Liver (tissue), 9 donors: ENCODE measurements around the gene TPRX1. TPM values are rescaled to one million over a fixed set of nuclear protein-coding genes. Genes with fewer than 3 reads are reported as not detected.

Experiments
- DNase-seq: peaks from one replicate; pipeline ENCODE4 v3.0.0-alpha.2; 2017; ENCODE audit warnings: low spot score
- H3K27ac ChIP-seq, 2 donors: one replicate each; pipeline ENCODE4 v1.7.0; 2013; ENCODE audit warnings: inconsistent platforms in 2 of 2, low read length in 2 of 2, control low read depth in 1 of 2, low read depth in 1 of 2, mild to moderate bottlenecking in 1 of 2
- H3K27me3 ChIP-seq, 4 donors: one replicate each; pipeline versions ENCODE4 v1.6.1 to v1.7.0; 2013; ENCODE audit warnings: low read length in 3 of 4, inconsistent platforms in 1 of 4, mild to moderate bottlenecking in 1 of 4, moderate library complexity in 1 of 4; ENCODE audit not compliant: control insufficient read depth in 4 of 4, insufficient read depth in 4 of 4
- H3K36me3 ChIP-seq, 4 donors: one replicate each; pipeline versions ENCODE4 v1.6.1 to v1.7.0; 2013; ENCODE audit warnings: low read length in 3 of 4, mild to moderate bottlenecking in 3 of 4, low read depth in 1 of 4, moderate library complexity in 1 of 4; ENCODE audit not compliant: control insufficient read depth in 4 of 4, insufficient read depth in 3 of 4
- H3K4me1 ChIP-seq, 4 donors: one replicate each; pipeline versions ENCODE4 v1.6.1 to v1.7.0; 2013; ENCODE audit warnings: low read length in 3 of 4, mild to moderate bottlenecking in 3 of 4, moderate library complexity in 1 of 4; ENCODE audit not compliant: control insufficient read depth in 4 of 4, insufficient read depth in 4 of 4
- H3K4me3 ChIP-seq, 3 donors: one replicate each; pipeline versions ENCODE4 v1.6.1 to v1.7.0; 2013; ENCODE audit warnings: low read length in 3 of 3, control low read depth in 1 of 3, low read depth in 1 of 3, mild to moderate bottlenecking in 1 of 3
- H3K9ac ChIP-seq, 2 donors: one replicate each; pipeline ENCODE4 v1.7.0; 2013; ENCODE audit warnings: low read length in 2 of 2, mild to moderate bottlenecking in 2 of 2, moderate library complexity in 2 of 2, control low read depth in 1 of 2, low read depth in 1 of 2
- H3K9me3 ChIP-seq, 4 donors: one replicate each; pipeline versions ENCODE4 v1.6.1 to v1.7.0; 2013; ENCODE audit warnings: low read length in 3 of 4; ENCODE audit not compliant: control insufficient read depth in 4 of 4
- EGR1 ChIP-seq, 2 donors: IDR thresholded peaks; 2 replicates each; pipeline ENCODE4 v1.6.1; 2016 to 2018; ENCODE audit warnings: antibody characterized with exemption in 2 of 2, low read depth in 2 of 2
- FOXA1 ChIP-seq: IDR thresholded peaks from 2 replicates; pipeline ENCODE4 v1.6.1; 2016; ENCODE audit warnings: antibody characterized with exemption
- FOXA2 ChIP-seq: IDR thresholded peaks from 2 replicates; pipeline ENCODE4 v1.6.1; 2016; ENCODE audit warnings: antibody characterized with exemption
- GABPA ChIP-seq, 2 donors: IDR thresholded peaks in 1 of 2; conservative IDR thresholded peaks in 1 of 2; 2 replicates each; pipeline ENCODE4 v1.6.1; 2016; ENCODE audit warnings: antibody characterized with exemption in 2 of 2, mild to moderate bottlenecking in 1 of 2, moderate library complexity in 1 of 2
- HNF4A ChIP-seq, 2 donors: conservative IDR thresholded peaks; 2 replicates each; pipeline ENCODE4 v1.6.1; 2016; ENCODE audit warnings: antibody characterized with exemption in 2 of 2, mild to moderate bottlenecking in 2 of 2
- JUND ChIP-seq, 2 donors: IDR thresholded peaks; 2 replicates each; pipeline ENCODE4 v1.6.1; 2016; ENCODE audit warnings: antibody characterized with exemption in 2 of 2
- NR2F2 ChIP-seq: IDR thresholded peaks from 2 replicates; pipeline ENCODE4 v1.6.1; 2016; ENCODE audit warnings: antibody characterized with exemption
- RAD21 ChIP-seq, 2 donors: IDR thresholded peaks; 2 replicates each; pipeline ENCODE4 v1.6.1; 2016; ENCODE audit warnings: antibody characterized with exemption in 2 of 2, mild to moderate bottlenecking in 2 of 2
- RXRA ChIP-seq, 2 donors: IDR thresholded peaks; 2 replicates each; pipeline ENCODE4 v1.6.1; 2017 to 2018; ENCODE audit warnings: antibody characterized with exemption in 2 of 2, mild to moderate bottlenecking in 1 of 2
- SP1 ChIP-seq: IDR thresholded peaks from 2 replicates; pipeline ENCODE4 v1.6.1; 2018; ENCODE audit warnings: antibody characterized with exemption, mild to moderate bottlenecking
- TAF1 ChIP-seq: conservative IDR thresholded peaks from 2 replicates; pipeline ENCODE4 v1.6.1; 2016; ENCODE audit warnings: antibody characterized with exemption, mild to moderate bottlenecking
- YY1 ChIP-seq: IDR thresholded peaks from 2 replicates; pipeline ENCODE4 v1.6.1; 2016; ENCODE audit warnings: antibody characterized with exemption, mild to moderate bottlenecking
- WGBS: extraction: QIAGEN DNeasy Blood & Tissue Kit; methylation state at CpG from one replicate; pipeline ENCODE4 v1.1.7; 2013; 5-methylcytosine and 5-hydroxymethylcytosine counted together
- polyA plus RNA-seq, 2 donors: library from polyadenylated mRNA; stranded (reverse) in 1 of 2; unstranded in 1 of 2; fragments of 200-250 nt in 1 of 2; fragments of >200 nt in 1 of 2; fragmentation: Nextera tagmentation in 1 of 2; extraction: Ambion mirVana in 1 of 2; gene quantifications; one replicate each; pipeline versions ENCODE4 v1.2.1 to v1.2.3, GENCODE V29; 2013 to 2015
- total RNA-seq, 2 donors: library from RNA; depleted of rRNA; stranded (reverse); fragments of >200 nt; gene quantifications; one replicate each; pipeline ENCODE4 v1.2.3, GENCODE V29; 2014
- TF ChIP-seq, protein P1 (sequence below): fragments of 150-350 bp; IDR thresholded peaks from 2 replicates; pipeline ENCODE4 v1.5.1; 2017; ENCODE audit warnings: improper control_type of control experiment, low read depth, low read length; ENCODE audit not compliant: missing input control
- TF ChIP-seq, protein P2 (sequence below): IDR thresholded peaks from 2 replicates; pipeline ENCODE4 v1.6.1; 2016; ENCODE audit warnings: antibody characterized with exemption
- TF ChIP-seq, protein P3 (sequence below): IDR thresholded peaks from 2 replicates; pipeline ENCODE4 v1.6.1; 2016; ENCODE audit warnings: antibody characterized with exemption
- TF ChIP-seq, protein P4 (sequence below): IDR thresholded peaks from 2 replicates; pipeline ENCODE4 v1.6.1; 2016; ENCODE audit warnings: antibody characterized with exemption, mild to moderate bottlenecking
- TF ChIP-seq, protein P5 (sequence below): IDR thresholded peaks from 2 replicates; pipeline ENCODE4 v1.6.1; 2016; ENCODE audit warnings: antibody characterized with exemption
- donor health status: healthy.
- donor health status: healthy.
- donor health status: healthy.
- donor health status: healthy.
- donor health status: healthy.

Gene TPRX1
- total and polyA plus RNA-seq, 4 donors: not detected

DNA sequence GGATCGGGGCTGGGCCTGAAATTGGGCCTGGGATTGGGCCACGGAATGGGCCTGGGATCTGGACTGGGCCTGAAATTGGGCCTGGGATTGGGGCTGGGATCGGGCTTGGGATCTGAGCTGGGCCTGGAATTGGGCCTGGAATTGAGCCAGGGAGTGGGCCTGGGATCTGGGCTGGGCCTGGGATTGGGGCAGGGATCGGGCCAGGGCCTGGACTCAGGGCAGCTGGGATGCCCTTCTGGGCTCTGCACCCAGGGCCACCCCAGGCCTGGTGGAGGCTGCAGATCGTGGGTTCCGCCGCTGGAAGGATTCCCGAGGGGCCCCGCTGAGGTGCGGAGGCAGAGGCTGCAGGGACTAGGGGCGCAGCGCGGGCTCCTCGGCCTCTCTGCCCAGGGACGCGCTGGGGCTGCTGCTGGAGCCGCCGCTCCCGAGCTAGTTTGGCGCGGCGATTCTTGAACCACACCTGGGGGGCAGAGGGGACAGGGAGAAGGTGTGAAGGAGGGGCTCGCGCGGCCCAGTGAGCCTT lies 1.8 kb downstream of the TPRX1 start:
- no peaks in the 10 kb centered on the region for H3K36me3 ChIP-seq
- no peaks in the 10 kb centered on the region for H3K27me3 ChIP-seq
- DNase-seq: no peak
- 90% methylated on average over 25 of the region's 25 CpGs for WGBS
- no peaks in the 10 kb centered on the region for H3K4me1 ChIP-seq
- H3K27ac ChIP-seq: no peak overlapping the region
- no peaks in the 10 kb centered on the region for H3K9me3 ChIP-seq
- TF ChIP-seq JUND (IDR thresholded peaks at IDR 0.05): no peak
- TF ChIP-seq, protein P1, sequence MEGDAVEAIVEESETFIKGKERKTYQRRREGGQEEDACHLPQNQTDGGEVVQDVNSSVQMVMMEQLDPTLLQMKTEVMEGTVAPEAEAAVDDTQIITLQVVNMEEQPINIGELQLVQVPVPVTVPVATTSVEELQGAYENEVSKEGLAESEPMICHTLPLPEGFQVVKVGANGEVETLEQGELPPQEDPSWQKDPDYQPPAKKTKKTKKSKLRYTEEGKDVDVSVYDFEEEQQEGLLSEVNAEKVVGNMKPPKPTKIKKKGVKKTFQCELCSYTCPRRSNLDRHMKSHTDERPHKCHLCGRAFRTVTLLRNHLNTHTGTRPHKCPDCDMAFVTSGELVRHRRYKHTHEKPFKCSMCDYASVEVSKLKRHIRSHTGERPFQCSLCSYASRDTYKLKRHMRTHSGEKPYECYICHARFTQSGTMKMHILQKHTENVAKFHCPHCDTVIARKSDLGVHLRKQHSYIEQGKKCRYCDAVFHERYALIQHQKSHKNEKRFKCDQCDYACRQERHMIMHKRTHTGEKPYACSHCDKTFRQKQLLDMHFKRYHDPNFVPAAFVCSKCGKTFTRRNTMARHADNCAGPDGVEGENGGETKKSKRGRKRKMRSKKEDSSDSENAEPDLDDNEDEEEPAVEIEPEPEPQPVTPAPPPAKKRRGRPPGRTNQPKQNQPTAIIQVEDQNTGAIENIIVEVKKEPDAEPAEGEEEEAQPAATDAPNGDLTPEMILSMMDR: no peak
- TF ChIP-seq, protein P2, sequence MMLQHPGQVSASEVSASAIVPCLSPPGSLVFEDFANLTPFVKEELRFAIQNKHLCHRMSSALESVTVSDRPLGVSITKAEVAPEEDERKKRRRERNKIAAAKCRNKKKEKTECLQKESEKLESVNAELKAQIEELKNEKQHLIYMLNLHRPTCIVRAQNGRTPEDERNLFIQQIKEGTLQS: no peak
- no peak for TF ChIP-seq TAF1
- TF ChIP-seq RXRA (IDR thresholded peaks at IDR 0.05): no peak
- H3K9ac ChIP-seq: no peak overlapping the region
- H3K4me3 ChIP-seq: no peak overlapping the region

DNA sequence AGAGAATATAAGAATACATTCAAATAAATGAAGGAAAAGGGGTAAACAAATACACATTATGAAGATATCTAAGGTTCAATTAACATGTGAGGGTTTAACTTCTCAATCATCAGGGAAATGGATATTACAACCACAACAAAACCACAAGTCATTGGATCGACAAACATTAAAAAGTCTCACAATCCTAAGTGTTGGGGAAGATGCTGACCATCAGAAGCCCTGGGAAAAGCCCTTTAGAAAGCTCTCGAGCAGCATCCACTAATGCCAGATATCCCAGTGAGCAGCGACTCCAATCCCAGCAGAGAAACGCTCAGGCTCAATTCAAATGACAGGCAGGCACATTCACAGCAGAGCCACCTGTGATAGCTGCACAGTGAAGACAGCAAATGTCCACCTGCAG lies 3.1 kb downstream of the TPRX1 start:
- WGBS: 95% methylated on average over 4 of the region's 4 CpGs
- DNase-seq: no peak
- TF ChIP-seq GABPA (IDR thresholded peaks at IDR 0.05 in 1 of 2, conservative IDR thresholded peaks at IDR 0.05 in 1 of 2): no peak
- no peak for TF ChIP-seq JUND (IDR thresholded peaks at IDR 0.05)

DNA sequence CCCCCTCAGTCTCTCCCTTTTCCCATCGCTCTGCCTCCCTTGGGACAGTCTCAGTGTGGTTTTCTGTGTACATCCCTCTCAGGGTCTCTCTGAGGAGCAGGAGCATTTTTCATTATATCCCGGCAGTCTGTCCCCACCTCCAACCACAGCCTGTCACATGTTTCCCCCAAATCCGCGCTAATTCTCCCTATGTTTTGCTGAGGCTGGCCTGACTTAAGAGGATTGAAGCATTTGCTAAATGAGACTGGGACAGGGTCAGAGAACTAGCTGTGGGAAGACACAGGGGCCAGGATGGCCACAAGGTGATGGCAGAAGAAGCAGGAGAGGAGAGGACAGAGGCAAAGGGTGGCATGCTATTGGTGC lies 5.5 kb downstream of the TPRX1 start:
- WGBS: 85% methylated on average over 4 of the region's 4 CpGs

More for the DNA sequence above, 3.1 kb downstream of the TPRX1 start:
- Histone ChIP-seq H3K9ac (no peak overlapping the region), H3K4me1 (no peaks in the 10 kb centered on the region), H3K9me3 (no peaks in the 10 kb centered on the region), H3K27ac (no peak overlapping the region), H3K27me3 (no peaks in the 10 kb centered on the region), H3K4me3 (no peak overlapping the region), H3K36me3 (no peaks in the 10 kb centered on the region)

More for the DNA sequence above, 5.5 kb downstream of the TPRX1 start:
- H3K4me3 ChIP-seq: no peak overlapping the region
- H3K4me1 ChIP-seq: no peaks in the 10 kb centered on the region
- no peak overlapping the region for H3K27ac ChIP-seq
- no peaks in the 10 kb centered on the region for H3K27me3 ChIP-seq
- no peaks in the 10 kb centered on the region for H3K36me3 ChIP-seq
- DNase-seq: no peak
- TF ChIP-seq GABPA (IDR thresholded peaks at IDR 0.05 in 1 of 2, conservative IDR thresholded peaks at IDR 0.05 in 1 of 2): no peak
- TF ChIP-seq, protein P3, sequence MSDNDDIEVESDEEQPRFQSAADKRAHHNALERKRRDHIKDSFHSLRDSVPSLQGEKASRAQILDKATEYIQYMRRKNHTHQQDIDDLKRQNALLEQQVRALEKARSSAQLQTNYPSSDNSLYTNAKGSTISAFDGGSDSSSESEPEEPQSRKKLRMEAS: no peak
- no peak for TF ChIP-seq YY1
- no peak for TF ChIP-seq FOXA2
- TF ChIP-seq, protein P1: no peak
- TF ChIP-seq, protein P2: no peak
- TF ChIP-seq SP1: no peak
- no peak for TF ChIP-seq TAF1
- no peak for TF ChIP-seq RAD21 (IDR thresholded peaks at IDR 0.05)
- TF ChIP-seq, protein P4, sequence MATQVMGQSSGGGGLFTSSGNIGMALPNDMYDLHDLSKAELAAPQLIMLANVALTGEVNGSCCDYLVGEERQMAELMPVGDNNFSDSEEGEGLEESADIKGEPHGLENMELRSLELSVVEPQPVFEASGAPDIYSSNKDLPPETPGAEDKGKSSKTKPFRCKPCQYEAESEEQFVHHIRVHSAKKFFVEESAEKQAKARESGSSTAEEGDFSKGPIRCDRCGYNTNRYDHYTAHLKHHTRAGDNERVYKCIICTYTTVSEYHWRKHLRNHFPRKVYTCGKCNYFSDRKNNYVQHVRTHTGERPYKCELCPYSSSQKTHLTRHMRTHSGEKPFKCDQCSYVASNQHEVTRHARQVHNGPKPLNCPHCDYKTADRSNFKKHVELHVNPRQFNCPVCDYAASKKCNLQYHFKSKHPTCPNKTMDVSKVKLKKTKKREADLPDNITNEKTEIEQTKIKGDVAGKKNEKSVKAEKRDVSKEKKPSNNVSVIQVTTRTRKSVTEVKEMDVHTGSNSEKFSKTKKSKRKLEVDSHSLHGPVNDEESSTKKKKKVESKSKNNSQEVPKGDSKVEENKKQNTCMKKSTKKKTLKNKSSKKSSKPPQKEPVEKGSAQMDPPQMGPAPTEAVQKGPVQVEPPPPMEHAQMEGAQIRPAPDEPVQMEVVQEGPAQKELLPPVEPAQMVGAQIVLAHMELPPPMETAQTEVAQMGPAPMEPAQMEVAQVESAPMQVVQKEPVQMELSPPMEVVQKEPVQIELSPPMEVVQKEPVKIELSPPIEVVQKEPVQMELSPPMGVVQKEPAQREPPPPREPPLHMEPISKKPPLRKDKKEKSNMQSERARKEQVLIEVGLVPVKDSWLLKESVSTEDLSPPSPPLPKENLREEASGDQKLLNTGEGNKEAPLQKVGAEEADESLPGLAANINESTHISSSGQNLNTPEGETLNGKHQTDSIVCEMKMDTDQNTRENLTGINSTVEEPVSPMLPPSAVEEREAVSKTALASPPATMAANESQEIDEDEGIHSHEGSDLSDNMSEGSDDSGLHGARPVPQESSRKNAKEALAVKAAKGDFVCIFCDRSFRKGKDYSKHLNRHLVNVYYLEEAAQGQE: no peak
- TF ChIP-seq, protein P5, sequence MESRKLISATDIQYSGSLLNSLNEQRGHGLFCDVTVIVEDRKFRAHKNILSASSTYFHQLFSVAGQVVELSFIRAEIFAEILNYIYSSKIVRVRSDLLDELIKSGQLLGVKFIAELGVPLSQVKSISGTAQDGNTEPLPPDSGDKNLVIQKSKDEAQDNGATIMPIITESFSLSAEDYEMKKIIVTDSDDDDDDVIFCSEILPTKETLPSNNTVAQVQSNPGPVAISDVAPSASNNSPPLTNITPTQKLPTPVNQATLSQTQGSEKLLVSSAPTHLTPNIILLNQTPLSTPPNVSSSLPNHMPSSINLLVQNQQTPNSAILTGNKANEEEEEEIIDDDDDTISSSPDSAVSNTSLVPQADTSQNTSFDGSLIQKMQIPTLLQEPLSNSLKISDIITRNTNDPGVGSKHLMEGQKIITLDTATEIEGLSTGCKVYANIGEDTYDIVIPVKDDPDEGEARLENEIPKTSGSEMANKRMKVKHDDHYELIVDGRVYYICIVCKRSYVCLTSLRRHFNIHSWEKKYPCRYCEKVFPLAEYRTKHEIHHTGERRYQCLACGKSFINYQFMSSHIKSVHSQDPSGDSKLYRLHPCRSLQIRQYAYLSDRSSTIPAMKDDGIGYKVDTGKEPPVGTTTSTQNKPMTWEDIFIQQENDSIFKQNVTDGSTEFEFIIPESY: no peak
- no peak for TF ChIP-seq FOXA1
- no peak for TF ChIP-seq EGR1 (IDR thresholded peaks at IDR 0.05; ENCODE audit: low read depth in 2 of 2)
- TF ChIP-seq NR2F2: no peak
- no peak for TF ChIP-seq HNF4A (conservative IDR thresholded peaks at IDR 0.05)
- TF ChIP-seq RXRA (IDR thresholded peaks at IDR 0.05): no peak
- no peaks in the 10 kb centered on the region for H3K9me3 ChIP-seq
- H3K9ac ChIP-seq: no peak overlapping the region
